Right renal cortex interstitium (tissue), 3 donors: ENCODE results near the gene CPEB4. TPM values are rescaled to one million over a fixed set of nuclear protein-coding genes. Genes with fewer than 3 reads are reported as not detected.

Source experiments
- DNase-seq, 3 donors: peaks; one replicate each; pipeline ENCODE4 v3.0.0-alpha.2; 2013; ENCODE audit warnings: low read depth in 3 of 3, low spot score in 2 of 3
- polyA plus RNA-seq, 3 donors: library from polyadenylated mRNA; unstranded; fragments of 120-200 nt; gene quantifications; one replicate each; pipeline ENCODE4 v1.2.1, GENCODE V29; 2013; ENCODE audit not compliant: insufficient read length in 3 of 3

Gene CPEB4
- polyA plus RNA-seq, 3 donors = 35.2 to 41.7 (median 37.3) TPM

DNA sequence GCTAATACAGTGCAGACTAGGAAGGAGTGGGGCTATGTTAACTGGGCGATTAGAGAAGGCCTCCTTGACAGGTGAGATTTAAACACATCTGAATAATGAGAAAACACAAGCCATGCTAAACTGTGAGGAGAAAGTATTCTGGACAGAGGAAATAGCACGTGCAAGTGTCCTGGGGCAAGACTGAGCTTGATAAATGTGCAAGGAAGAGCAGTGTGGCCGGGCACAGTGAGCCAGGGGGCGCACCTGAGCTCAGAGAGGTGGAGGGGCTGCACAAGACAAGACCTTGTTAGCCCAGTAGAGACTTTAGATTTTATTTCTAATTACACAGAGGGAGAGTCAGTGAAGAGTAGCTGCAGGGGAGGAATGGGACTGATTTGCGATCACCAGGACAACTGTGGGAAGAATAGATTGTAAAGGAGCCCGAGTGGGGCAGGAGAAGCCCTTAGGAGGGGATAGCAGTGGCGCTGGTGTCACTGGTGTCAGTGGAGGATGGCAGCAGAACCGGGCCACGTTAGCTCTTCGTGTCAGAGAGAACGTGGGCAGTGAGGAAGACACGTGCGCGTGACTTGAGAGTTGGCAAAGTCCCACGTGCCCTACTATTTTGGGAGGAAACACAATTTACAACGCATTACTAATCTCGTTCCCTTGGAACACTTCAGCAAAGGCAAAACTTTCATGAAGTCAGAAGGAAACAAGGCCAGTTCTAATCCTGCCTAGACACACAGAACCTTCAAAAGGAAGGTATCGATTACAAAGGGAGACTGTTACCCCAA lies 82.9 kb downstream of the CPEB4 start:
- no peak for DNase-seq

DNA sequence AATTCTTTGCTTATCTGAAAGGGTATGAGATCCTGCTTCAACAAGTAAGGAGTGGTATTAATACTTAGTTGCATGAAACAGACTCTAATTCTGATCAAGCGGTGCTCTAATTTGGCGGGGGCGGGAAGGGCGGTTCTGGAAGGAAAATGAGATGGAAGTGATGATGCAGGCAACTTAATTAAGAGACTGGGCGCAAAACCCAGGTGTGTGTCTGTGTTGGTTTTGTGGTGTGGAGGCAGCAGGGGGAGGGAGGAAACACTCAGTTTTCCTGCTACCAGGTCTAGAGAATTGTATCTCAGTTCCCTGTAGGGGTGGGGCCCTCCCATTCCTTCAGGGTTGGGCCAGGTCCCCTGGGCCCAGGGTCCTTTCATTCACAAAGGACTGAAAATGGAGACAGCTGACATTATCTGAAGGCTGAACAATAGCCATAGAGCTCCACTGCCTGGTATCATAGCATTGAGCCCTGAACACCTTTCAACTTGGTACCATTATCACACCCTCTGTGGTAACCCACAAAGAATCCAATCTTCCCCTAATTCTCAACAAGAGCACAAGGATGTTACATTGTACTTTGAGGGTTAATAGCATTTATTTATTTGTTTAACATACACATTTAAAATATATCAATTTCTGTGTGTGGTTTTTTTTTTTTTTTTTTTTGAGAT lies 83.7 kb downstream of the CPEB4 start:
- no peak for DNase-seq

DNA sequence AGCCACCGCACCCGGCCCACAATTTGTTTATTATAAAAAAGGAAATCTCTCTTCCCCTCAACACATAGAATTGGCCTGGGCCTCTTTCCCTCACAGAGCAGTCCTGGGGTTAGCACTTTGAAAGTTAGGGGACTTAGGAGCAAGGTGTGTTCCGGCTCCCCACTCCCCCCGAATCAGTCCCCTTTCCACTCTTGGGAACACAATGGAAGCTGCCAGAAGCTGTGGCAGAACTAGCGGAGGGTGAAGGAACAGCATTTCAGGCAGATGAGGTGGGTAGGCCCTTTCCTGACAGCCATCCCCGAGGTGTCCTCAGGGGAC lies 84.4 kb downstream of the CPEB4 start:
- no peak for DNase-seq

DNA sequence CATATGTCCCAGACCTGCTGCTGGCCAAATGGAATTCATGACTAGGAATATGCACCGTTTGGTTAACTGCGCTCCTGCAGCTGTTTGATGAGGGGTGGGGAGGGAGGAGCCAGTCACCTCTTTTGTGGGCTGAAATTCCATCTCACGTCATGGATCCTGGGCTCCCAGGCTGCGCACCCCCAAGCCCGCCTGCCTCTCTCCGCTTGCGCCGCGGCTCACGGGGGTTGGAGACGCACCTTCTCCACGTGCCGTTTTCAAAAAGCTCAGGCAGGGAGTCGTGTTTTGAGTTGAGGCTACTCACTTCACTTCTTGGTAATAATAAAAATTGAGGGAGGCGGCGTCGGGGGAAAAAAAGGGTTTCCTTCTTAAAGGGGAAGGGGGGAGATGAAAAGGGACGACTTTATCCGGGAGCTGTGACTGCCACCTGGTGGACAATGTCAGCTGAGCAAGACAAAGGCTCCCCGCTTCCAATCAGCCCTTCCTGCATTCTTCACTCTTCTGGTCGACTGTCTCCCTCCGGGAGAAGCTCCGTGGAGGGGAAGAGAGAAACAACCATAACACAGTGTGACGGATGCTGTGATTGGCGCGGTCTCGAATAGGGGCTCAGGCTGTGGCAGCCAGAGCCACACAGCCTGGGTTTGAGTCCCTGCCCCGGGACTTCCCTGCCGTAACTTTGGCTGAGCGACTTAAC lies 84.9 kb downstream of the CPEB4 start:
- DNase-seq = peak; percentile 76 to 81 (median 80)

DNA sequence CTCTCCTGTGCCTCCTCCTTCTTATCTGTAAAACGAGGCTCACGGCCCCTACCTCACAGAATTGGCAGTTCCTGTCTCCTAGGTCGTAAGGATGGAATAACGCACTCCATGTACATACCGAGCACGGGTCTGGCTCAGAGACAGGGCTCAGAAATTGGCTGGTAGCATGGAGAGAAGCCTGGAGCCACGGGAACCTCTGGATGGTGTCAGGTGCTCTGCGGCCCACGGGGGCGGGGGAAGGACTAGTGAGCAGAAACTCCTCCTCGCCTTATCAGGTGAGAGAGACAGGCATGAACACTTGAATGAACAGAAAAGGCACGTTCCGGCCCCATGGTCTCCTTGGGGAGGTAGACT lies 85.4 kb downstream of the CPEB4 start:
- peak in 1 of 3 donors; percentile 16 for DNase-seq

DNA sequence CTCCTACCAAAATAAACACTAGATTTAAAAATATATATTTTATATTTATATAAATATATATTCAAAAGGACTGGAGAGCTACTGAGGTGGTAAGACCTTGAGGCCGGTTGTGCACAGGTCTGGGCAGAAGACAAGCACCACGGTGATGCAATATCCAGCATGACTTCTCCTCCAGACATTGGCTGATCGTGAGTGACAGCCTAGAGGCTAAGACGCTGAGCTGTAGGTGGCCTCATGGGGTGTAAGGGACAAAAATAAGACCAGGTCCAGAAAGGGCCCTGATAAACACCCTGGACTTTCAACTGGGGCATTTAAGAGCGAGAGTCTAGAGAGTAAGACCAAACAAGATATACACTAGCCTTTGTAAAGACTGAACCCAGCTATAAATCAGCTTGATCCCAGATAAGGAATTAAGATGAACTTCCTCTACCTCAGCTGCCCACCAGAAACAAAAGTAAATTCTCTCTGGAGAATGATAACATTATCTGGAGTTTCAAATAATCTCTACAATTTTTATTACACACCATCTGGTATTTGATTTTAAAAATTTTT lies 86.6 kb downstream of the CPEB4 start:
- DNase-seq = no peak

DNA sequence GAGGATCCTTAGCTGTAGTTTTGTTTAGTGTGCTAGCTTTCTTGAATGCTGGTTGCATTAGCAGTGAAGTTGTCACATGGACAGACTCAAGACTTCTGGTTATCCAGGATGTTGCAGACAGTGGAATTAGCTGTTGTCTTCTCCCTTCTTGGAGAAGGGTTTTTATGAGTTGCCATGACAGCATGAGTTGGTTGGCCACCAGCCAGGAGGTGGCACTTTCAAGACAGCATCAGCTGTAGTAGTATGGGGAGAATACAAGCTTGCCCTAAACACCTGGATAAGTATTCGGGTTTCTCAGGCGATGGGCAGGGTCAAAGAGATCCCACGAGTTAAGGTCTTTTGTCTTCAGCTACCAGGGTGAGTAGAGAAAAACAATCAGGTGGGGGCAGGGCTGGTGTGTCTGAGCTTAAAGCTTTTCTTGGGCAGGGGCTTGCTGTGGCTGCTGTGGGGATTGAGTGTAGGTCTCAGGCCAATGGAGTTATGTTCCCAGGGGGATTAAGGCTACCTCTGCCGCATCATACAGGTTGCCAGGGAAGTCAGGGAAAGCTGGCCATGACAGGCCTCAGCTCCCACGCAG lies 93.1 kb downstream of the CPEB4 start:
- no peak for DNase-seq

DNA sequence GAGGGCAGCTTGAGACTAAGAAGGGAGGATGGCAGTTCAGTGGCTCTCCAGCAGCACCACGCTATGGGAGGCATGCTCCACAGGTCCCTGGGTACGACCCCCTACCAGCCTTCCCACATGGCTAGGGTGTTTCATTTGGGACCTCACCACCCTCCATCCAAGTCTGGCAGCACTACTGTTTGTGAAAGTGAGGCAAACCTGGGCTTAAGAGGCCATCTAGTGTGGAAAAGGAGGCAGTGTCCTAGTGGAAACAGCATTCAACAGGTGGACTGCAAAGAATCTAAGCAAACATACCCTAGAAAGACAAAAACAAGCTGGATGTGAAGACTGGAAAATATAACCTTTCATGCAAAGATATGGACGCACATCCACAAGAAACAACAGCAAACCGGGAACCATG lies 96.1 kb downstream of the CPEB4 start:
- no peak for DNase-seq

DNA sequence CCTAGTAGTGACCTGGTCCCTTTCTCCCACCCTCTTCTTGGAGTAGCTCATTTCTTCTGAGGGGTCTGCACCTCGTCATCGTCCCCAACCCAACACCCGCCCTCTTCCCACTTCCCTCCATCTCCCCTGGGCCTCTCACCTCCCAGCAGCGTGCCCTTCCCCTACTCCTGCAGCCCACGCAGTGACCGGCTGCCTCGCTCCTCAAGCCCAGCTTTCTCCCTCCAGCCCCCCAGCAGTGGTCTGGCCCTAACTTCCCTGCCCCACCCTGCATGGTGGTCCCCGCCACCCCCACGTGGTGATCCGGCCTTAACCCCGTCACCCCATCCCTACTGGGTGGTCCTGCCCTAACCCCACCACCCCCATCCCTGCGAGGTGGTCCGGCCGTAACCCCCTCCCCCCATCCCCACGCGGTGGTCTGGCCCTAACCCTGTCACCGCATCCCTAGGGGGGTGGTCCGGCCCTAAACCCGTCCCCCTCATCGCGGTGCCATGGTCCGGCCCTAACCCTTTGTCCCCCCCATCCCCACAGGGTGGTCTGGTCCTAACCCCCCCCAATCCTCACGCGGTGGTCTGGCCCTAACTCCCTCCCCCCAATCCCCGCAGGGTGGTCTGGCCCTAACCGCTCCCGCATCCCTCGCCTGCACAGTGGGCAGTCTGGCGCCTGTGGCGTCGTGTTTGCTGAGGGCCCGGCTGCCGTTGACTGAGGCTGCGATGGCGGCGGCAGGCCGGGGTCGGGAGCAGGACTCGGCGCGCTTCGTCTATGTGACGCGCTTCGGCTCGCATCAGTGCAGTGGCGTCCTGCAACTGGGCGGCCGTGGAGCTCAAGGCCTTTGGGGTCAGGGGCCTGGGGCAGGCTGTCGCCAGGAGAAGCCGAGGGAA lies 100.6 kb downstream of the CPEB4 start, which contains the start of gene C5orf47:
Gene C5orf47, plus strand, starts transcription at position 617 of the 878 bp plus-strand sequence. Its CDS starts 94 bp downstream, at position 711.
- no peak for DNase-seq

DNA sequence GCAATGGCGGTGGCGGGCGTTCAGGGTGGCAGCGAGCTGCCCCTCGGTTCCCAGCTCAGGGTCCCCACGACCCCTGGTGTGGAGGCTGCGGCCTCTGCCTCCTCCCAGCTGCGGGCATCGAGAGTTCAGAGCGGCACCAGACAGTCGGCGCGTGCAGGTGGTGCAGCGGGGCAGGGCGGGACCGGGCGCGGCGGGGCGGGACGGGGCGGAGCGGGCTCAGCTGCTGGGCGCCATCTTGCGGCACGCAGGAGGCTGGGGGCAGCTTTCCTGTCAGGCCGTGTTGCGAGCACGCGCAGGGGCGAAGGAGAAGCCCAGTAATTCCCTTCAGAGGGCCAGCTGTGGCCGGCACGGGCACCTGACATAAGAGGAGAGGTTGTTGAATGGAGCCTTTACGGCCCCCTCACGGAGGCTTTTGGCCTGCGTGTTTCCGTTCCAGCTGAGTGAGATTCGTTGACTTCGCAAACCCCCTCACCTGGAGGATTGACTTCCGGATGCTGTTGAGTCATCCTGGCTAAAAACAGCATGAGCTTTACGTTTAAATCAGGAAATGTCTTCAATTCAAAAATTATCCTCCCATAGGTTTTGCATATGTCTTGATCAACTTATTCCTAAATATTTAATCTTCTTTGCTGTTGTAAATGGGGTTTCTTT lies 101.4 kb downstream of the CPEB4 start:
- DNase-seq = no peak

DNA sequence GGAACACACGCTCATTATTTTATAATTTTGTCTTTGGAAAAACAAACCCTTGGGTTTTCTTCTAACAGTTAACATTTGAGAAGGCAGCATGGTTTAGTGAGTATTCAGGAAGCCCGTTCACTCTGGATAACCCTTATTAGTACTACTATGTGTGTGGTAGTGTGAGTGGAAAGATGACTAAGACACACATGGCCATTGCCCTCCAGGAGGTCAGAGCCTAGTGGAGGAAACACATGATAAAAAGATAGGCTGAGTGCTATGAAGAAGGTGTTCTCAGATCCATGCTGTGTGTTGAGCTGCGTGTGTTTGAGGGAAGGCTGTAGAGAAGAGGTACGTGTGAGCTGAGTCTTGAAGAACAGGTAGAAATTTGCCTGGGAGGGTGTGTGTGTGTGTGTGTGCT lies 109.2 kb downstream of the CPEB4 start:
- no peak for DNase-seq

DNA sequence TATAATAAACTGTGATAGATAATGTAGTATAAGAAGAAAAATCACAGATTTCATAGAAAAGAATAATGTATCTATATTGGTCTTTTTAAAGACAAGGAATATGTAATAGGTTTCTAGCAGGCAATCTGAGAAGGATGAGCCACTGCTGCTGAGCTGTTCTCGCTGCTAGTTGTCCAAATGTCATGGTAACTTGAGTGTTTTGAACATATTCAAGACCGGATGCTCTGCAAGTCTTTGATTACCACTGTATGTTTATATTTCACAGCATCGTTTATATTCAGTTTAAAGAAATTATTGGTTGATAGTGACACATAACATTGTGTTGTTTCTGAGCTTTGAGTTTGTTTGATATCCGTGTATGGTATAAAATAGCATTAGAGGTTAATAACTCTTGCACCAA lies 110.4 kb downstream of the CPEB4 start:
- no peak for DNase-seq

DNA sequence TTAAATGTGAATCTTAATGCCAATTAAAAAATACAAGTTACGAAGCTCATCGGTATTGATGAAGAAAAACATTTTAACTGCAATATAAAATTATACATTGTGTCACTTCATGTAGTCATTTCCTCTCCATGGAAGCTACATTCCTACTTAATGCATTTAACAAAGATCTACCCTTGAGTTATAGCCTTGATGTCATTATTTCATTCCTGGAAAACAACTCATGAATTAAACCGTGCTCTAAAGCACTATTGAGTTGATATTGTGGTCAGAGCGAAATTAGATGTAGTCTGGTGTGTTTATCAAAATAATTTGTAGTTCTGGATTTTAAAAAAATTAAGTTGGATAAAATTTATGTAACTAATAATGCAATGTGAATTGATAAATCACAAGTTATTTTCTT lies 111.9 kb downstream of the CPEB4 start:
- DNase-seq = no peak

DNA sequence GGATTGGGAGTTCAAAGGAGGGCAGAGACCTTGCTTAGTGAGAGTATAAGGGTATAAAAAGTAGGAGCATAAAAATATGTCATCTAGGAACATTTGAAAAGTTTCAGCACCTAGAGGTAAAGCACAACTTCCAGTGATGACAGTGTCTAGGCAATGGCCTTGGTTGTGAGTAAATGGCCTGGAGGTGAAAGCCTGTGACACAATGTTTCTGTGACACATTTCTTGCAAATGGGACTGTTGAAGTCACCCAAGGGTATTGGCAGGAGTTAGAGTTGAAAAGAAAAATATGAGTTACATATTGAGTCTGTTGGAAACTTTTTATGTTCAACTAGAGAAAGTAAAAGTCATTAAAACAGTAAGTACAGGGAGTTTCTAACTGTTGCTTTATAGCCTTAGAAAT lies 115.6 kb downstream of the CPEB4 start:
- DNase-seq = no peak

DNA sequence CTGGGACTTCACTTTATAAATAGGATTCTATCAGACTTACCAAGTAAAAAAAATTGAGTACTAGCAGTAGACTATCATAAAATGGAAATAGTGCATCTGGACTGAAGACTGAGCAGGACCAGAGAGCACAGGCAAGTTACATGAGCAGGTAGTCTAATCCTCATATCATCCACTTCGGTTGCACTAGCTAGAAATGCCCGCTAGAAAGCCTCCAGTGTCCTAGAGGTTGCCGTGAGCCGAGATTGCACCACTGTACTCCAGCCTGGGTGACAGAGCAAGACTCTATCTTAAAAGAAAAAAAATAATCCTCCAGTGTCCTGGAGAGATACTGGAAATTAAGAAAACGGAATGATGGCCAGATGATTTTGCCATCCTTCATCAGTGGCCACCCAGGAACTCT lies 120.8 kb downstream of the CPEB4 start:
- no peak for DNase-seq

DNA sequence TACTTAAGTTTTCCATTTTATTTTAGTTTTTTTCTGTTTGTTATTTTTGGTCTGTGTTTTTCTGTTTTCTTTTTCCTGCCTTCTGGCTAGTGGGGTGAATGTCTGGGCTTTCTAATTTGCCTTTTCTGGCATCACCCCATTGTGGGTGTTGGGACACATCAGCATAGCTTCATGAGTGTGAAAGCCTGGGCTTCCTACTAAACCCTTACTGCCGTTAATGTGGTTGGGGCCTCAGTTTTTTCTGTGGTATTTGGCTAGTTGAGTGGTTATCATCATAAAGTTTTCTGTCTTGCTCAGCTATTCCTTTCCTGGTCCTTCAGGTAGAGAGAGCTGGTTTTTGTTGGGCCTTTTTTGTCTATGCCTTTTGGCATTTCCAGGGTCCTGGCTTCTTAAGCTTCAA lies 122.2 kb downstream of the CPEB4 start:
- DNase-seq = no peak

DNA sequence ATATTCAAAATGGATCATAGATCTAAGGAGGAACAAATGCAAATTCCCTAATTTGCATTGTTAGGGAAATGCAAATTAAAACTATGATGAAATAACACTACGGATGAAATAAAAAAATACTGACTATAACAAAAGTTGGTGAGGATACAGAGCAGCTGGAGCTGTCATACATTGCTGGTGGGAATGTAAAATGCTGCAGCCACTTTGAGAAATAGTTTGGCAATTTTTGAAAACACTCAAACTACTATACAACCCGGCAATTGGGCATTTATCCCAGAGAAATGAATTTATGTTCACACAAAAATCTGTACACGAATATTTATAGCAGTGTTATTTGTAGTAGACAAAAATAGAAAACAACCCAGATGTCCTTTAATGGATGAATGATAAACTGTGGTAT lies 123.3 kb downstream of the CPEB4 start:
- no peak for DNase-seq
